ENCODE data around the gene NEDD8.
A peak's percentile ranks its signal among the peaks of the same experiment; 100 is the strongest.

The NEDD8 gene

GRCh38 chr14:24198814-24199524 lies 33.2 kb downstream of the NEDD8 start:
- TF ChIP-seq CTCF (IDR thresholded peaks at IDR 0.05; ENCODE audit: low read depth, low read length, poor library complexity, severe bottlenecking) (no peak), EZH2phosphoT487 (IDR thresholded peaks at IDR 0.05; ENCODE audit: borderline replicate concordance, low read length) (no peak)
- no peak overlapping the region for H3K27ac ChIP-seq (ENCODE audit: low read depth, low read length)
- peaks cover 46% of the 10 kb centered on the region for H3K79me2 ChIP-seq (ENCODE audit: control insufficient read depth, low read length)
- H3K4me3 ChIP-seq (ENCODE audit: low read length), result peak overlapping the region; percentile 22; the same call in 1 of the 2 replicates
- peaks cover 28% of the 10 kb centered on the region for H3K4me1 ChIP-seq (ENCODE audit: control insufficient read depth, low read length)
- peaks cover 10% of the 10 kb centered on the region for H3F3A ChIP-seq (ENCODE audit: control insufficient read depth, insufficient read depth)
- H4K20me1 ChIP-seq (ENCODE audit: control insufficient read depth, insufficient read depth, low read depth, low read length), result no peaks in the 10 kb centered on the region
- H3K4me2 ChIP-seq (ENCODE audit: low read length), result peak overlapping the region; percentile 31; the same call in 1 of the 2 replicates
- no peaks in the 10 kb centered on the region for H3K27me3 ChIP-seq (ENCODE audit: control insufficient read depth, low read length)
- H3K9me3 ChIP-seq (ENCODE audit: control insufficient read depth, insufficient read depth, low read length), result peaks cover 8% of the 10 kb centered on the region; the same call in 1 of the 2 replicates
- H3K36me3 ChIP-seq (ENCODE audit: control insufficient read depth, low read length), result peaks cover 42% of the 10 kb centered on the region
- H3K9me2 ChIP-seq (replicated peaks; ENCODE audit: control insufficient read depth, low read length), result no peaks in the 10 kb centered on the region

- Histone ChIP-seq H3K4me2 (ENCODE audit: low read length) (peak overlapping the region; percentile 78), H4K20me1 (ENCODE audit: control insufficient read depth, insufficient read depth, low read depth, low read length) (no peaks in the 10 kb centered on the region), H3K9me2 (replicated peaks; ENCODE audit: control insufficient read depth, low read length) (no peaks in the 10 kb centered on the region), H3K4me3 (ENCODE audit: low read length) (peak overlapping the region; percentile 87), H3K36me3 (ENCODE audit: control insufficient read depth, low read length) (peaks cover 44% of the 10 kb centered on the region), H3K9me3 (ENCODE audit: control insufficient read depth, insufficient read depth, low read length) (peaks cover 3% of the 10 kb centered on the region; the same call in 1 of the 2 replicates), H3K27me3 (ENCODE audit: control insufficient read depth, low read length) (no peaks in the 10 kb centered on the region), H3K27ac (ENCODE audit: low read depth, low read length) (peak overlapping the region; percentile 78), H3F3A (ENCODE audit: control insufficient read depth, insufficient read depth) (peaks cover 11% of the 10 kb centered on the region), H3K79me2 (ENCODE audit: control insufficient read depth, low read length) (peaks cover 53% of the 10 kb centered on the region), H3K4me1 (ENCODE audit: control insufficient read depth, low read length) (peaks cover 29% of the 10 kb centered on the region)
- TF ChIP-seq CTCF (IDR thresholded peaks at IDR 0.05; ENCODE audit: low read depth, low read length, poor library complexity, severe bottlenecking) (no peak), EZH2phosphoT487 (IDR thresholded peaks at IDR 0.05; ENCODE audit: borderline replicate concordance, low read length) (no peak)
Observed at GRCh38 chr14:24197056-24197450, 35.1 kb downstream of the NEDD8 start.

GRCh38 chr14:24196071-24197055 lies 35.8 kb downstream of the NEDD8 start:
- Histone ChIP-seq H3K27me3 (ENCODE audit: control insufficient read depth, low read length) (no peaks in the 10 kb centered on the region), H3K79me2 (ENCODE audit: control insufficient read depth, low read length) (peaks cover 53% of the 10 kb centered on the region), H4K20me1 (ENCODE audit: control insufficient read depth, insufficient read depth, low read depth, low read length) (no peaks in the 10 kb centered on the region), H3F3A (ENCODE audit: control insufficient read depth, insufficient read depth) (peaks cover 15% of the 10 kb centered on the region), H3K4me2 (ENCODE audit: low read length) (peak overlapping the region; percentile 78), H3K4me3 (ENCODE audit: low read length) (peak overlapping the region; percentile 87), H3K36me3 (ENCODE audit: control insufficient read depth, low read length) (peaks cover 44% of the 10 kb centered on the region), H3K27ac (ENCODE audit: low read depth, low read length) (peak overlapping the region; percentile 78), H3K9me2 (replicated peaks; ENCODE audit: control insufficient read depth, low read length) (no peaks in the 10 kb centered on the region), H3K9me3 (ENCODE audit: control insufficient read depth, insufficient read depth, low read length) (no peaks in the 10 kb centered on the region), H3K4me1 (ENCODE audit: control insufficient read depth, low read length) (peaks cover 29% of the 10 kb centered on the region)
- TF ChIP-seq CTCF (IDR thresholded peaks at IDR 0.05; ENCODE audit: low read depth, low read length, poor library complexity, severe bottlenecking), result no peak
- no peak for TF ChIP-seq EZH2phosphoT487 (IDR thresholded peaks at IDR 0.05; ENCODE audit: borderline replicate concordance, low read length)

Measured in DOHH2 (cell line).